ENCODE measurements around the gene ZP1. TPM values are rescaled to one million over a fixed set of nuclear protein-coding genes. Genes with fewer than 3 reads are reported as not detected.

Gene ZP1
- polyA plus RNA-seq, 6 donors from 2014 or later, result not detected

DNA sequence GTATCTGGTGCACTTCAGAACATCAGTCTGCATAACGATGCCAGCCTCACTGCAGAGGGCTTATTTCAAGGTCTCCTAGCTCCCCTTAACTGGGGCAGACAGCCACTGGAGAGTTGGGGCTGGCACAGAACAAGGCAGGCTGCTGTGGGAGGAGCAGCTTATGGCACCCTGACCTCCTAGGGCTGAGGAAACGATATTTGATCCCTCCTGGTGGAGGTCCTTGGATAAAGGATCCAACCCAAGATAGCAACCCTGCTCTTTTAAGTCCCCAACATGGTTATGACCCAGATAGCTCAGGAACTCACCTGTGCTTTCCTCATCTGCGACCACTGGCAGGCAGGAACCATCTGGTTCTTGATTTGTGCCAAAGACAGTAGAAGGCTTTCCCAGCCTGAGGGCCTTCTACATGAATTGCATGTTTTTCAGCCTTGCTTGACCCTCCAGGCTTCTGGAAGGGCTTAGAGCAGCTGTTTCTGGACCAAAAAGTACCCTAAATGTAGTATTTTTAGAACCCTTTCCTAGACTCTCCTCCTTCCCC, 49.4 kb downstream of the ZP1 start:
- ATAC-seq (ENCODE audit: low read depth in 2 of 2) (no peak), DNase-seq (no peak)
- no peaks in the 10 kb centered on the region for H3K27me3 Mint-ChIP-seq
- H3K4me3 Mint-ChIP-seq, result peak overlapping the region in 5 of 8 donors; percentile 12 to 97 (median 71)
- no peaks in the 10 kb centered on the region for H3K9me3 Mint-ChIP-seq
- H3K4me1 Mint-ChIP-seq, result peaks cover 49 to 73% (median 59%) of the 10 kb centered on the region in 3 donors
- peaks cover 22 to 23% of the 10 kb centered on the region in 2 donors for H3K36me3 Mint-ChIP-seq
- H3K27ac Mint-ChIP-seq, result peak overlapping the region in 3 of 6 donors; percentile 28 to 97 (median 54)

DNA sequence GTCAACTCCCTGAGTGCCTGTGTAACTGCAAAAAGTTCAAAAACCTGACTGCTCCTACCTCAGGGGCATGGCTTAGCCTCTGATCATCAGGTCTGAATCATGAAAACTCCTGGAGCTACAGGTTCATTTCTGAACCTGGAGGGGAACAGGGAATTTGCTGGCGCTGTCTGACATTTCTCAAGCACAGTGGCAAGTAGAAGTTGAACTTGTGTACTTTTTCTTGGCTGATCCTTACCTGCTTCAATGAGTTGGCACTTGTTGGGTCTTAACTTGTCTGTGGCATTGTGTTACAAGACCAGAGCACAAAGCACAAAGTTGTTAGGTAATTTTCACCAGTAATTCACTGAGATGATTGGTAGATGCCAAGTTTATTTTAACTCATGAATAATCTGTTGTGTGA, 49.9 kb downstream of the ZP1 start:
- peaks cover under 1 to 3% (median 1%) of the 10 kb centered on the region in 3 donors for H3K27me3 Mint-ChIP-seq
- peaks cover 46 to 67% (median 61%) of the 10 kb centered on the region in 3 donors for H3K4me1 Mint-ChIP-seq
- DNase-seq (no peak), ATAC-seq (ENCODE audit: low read depth in 2 of 2) (no peak)
- peaks cover 25 to 27% of the 10 kb centered on the region in 2 donors for H3K36me3 Mint-ChIP-seq
- peak overlapping the region in 4 of 6 donors; percentile 11 to 81 (median 46) for H3K27ac Mint-ChIP-seq
- H3K9me3 Mint-ChIP-seq, result no peaks in the 10 kb centered on the region
- peak overlapping the region in 4 of 8 donors; percentile 12 to 97 (median 50) for H3K4me3 Mint-ChIP-seq

DNA sequence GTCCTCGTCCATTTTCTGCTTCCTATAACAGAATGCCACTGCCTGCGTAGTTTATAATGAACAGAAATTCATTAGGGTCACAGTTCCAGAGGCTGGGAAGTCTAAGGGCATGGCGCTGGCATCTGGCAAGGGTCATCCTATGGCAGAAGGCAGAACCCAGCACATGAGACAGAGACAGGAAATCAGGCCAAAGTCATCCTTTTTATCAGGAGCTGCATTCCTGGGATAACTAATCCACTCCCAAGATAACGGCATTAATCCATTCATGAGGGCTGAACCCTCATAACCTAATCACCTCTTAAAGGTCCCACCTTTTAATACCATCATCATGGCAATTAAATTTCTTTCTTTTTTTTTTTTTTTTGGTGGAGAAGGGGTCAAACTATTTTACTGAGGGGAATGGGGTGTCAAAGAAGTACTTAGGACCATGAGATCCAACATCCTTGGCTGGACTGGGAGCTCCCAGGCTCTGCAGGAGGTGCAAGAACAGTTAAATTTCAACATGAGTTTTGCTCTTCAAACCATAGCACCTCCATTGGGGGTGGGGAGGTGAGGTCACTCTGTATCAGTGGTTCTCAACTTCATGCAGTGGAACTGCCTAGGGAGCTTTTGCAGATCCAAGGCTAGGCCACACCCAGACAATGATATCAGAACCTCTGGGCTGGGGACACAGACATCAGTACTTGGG, 51.1 kb downstream of the ZP1 start:
- no peak for DNase-seq
- peaks cover 0 to 2% (median 0%) of the 10 kb centered on the region in 7 donors for H3K9me3 Mint-ChIP-seq
- no peak for ATAC-seq (ENCODE audit: low read depth in 2 of 2)
- peak overlapping the region in 2 of 6 donors; percentile 16 to 65 for H3K27ac Mint-ChIP-seq
- H3K27me3 Mint-ChIP-seq, result peaks cover 4 to 9% (median 8%) of the 10 kb centered on the region in 3 donors
- H3K36me3 Mint-ChIP-seq, result peaks cover 32 to 33% of the 10 kb centered on the region in 2 donors
- H3K4me3 Mint-ChIP-seq, result peak overlapping the region in 2 of 8 donors; percentile 30 to 55
- H3K4me1 Mint-ChIP-seq, result peaks cover 52 to 62% (median 62%) of the 10 kb centered on the region in 3 donors

DNA sequence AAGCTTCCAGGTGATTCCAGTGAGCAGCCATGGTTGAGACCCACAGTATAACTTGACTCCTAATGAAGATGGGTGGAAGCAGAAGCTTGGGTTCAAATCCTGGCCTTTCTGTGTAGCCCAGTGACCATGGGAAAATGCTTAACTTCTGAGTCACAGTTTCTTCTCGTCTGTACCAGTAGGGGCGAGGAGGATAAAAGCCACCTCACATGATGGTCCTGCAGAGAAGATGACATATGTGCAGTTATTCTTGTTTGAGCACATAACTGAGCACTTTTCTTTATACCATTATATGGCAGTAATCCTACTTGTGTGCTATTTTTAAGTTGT, 51.6 kb downstream of the ZP1 start:
- ATAC-seq (ENCODE audit: low read depth in 2 of 2), result no peak
- Mint-ChIP-seq H3K4me3 (peak overlapping the region in 3 of 8 donors; percentile 42 to 86 (median 43)), H3K9me3 (peaks cover 0 to 2% (median 0%) of the 10 kb centered on the region in 7 donors), H3K27me3 (peaks cover 4 to 12% (median 8%) of the 10 kb centered on the region in 3 donors), H3K27ac (peak overlapping the region in 1 of 6 donors; percentile 65), H3K4me1 (peaks cover 49 to 62% (median 59%) of the 10 kb centered on the region in 3 donors), H3K36me3 (peaks cover 33% of the 10 kb centered on the region in 2 donors)
- no peak for DNase-seq

GRCh38 chr11:60919320-60919719, 52.0 kb downstream of the ZP1 start:
- DNase-seq (peak; percentile 33), ATAC-seq (ENCODE audit: low read depth in 2 of 2) (peak in 1 of 2 donors; percentile 16)
- H3K4me1 Mint-ChIP-seq, result peaks cover 49 to 65% (median 59%) of the 10 kb centered on the region in 3 donors
- H3K36me3 Mint-ChIP-seq, result peaks cover 33% of the 10 kb centered on the region in 2 donors
- H3K27ac Mint-ChIP-seq, result peak overlapping the region in 3 of 6 donors; percentile 39 to 70 (median 65)
- H3K9me3 Mint-ChIP-seq, result peaks cover 0 to 2% (median 0%) of the 10 kb centered on the region in 7 donors
- H3K27me3 Mint-ChIP-seq, result peaks cover 4 to 12% (median 8%) of the 10 kb centered on the region in 3 donors
- peak overlapping the region in 7 of 8 donors; percentile 37 to 86 (median 52) for H3K4me3 Mint-ChIP-seq

DNA sequence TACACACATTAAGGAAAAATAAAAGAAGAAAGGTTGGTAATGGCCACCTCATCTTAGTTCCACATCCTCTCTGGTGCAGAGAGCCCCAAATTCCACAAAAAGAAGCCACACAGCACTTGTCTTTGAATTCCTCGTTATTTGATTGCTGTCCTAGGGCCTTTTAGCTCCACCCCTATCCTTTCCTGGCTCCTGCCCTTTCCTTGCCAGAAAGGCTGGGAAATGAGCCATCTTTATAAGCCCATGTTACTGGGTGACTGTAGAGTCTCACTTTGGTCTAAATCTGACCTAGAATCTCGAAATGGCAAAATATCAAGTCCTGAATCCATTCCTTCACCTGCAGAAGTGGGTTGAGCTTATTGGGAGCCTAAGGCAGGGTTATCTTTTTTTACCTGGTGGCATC, 52.6 kb downstream of the ZP1 start:
- Mint-ChIP-seq H3K27ac (peak overlapping the region in 2 of 6 donors; percentile 20 to 83), H3K4me1 (peaks cover 50 to 62% (median 58%) of the 10 kb centered on the region in 3 donors), H3K4me3 (peak overlapping the region in 5 of 8 donors; percentile 42 to 86 (median 52)), H3K36me3 (peaks cover 33% of the 10 kb centered on the region in 2 donors), H3K9me3 (peaks cover 0 to 2% (median 0%) of the 10 kb centered on the region in 7 donors), H3K27me3 (peaks cover 4 to 13% (median 9%) of the 10 kb centered on the region in 3 donors)
- no peak for DNase-seq
- no peak for ATAC-seq (ENCODE audit: low read depth in 2 of 2)

GRCh38 chr11:60921259-60921658, 53.9 kb downstream of the ZP1 start:
- DNase-seq (no peak), ATAC-seq (ENCODE audit: low read depth in 2 of 2) (no peak)
- Mint-ChIP-seq H3K27ac (no peak overlapping the region), H3K9me3 (peaks cover 0 to 2% (median 0%) of the 10 kb centered on the region in 7 donors), H3K27me3 (peaks cover 7 to 25% (median 17%) of the 10 kb centered on the region in 3 donors), H3K4me3 (peak overlapping the region in 1 of 8 donors; percentile 44), H3K36me3 (peaks cover 33% of the 10 kb centered on the region in 2 donors), H3K4me1 (peaks cover 45 to 57% (median 51%) of the 10 kb centered on the region in 3 donors)

DNA sequence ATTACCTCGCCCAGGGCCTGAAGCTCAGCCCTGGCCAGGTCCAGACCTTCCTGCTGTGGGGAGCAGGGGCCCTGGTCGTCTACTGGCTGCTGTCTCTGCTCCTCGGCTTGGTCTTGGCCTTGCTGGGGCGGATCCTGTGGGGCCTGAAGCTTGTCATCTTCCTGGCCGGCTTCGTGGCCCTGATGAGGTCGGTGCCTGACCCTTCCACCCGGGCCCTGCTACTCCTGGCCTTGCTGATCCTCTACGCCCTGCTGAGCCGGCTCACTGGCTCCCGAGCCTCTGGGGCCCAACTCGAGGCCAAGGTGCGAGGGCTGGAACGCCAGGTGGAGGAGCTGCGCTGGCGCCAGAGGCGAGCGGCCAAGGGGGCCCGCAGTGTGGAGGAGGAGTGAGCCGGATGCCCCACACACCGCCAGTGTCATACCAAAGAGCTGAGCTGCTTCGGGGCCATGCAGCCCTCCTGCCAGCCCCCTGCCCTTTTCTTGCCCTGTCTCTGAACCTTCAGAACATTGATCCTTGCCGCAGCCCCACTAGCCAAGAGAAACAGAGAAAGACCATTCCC, 54.5 kb downstream of the ZP1 start:
- DNase-seq, result no peak
- no peak overlapping the region for H3K27ac Mint-ChIP-seq
- H3K4me1 Mint-ChIP-seq, result peaks cover 41 to 51% (median 45%) of the 10 kb centered on the region in 3 donors
- H3K9me3 Mint-ChIP-seq, result peaks cover 0 to 2% (median 0%) of the 10 kb centered on the region in 7 donors
- peaks cover 7 to 29% (median 17%) of the 10 kb centered on the region in 3 donors for H3K27me3 Mint-ChIP-seq
- H3K4me3 Mint-ChIP-seq, result peak overlapping the region in 2 of 8 donors; percentile 36 to 37
- peaks cover 33% of the 10 kb centered on the region in 2 donors for H3K36me3 Mint-ChIP-seq
- ATAC-seq (ENCODE audit: low read depth in 2 of 2), result no peak

GRCh38 chr11:60922906-60923305, 55.6 kb downstream of the ZP1 start:
- Mint-ChIP-seq H3K36me3 (peaks cover 33% of the 10 kb centered on the region in 2 donors), H3K27ac (no peak overlapping the region), H3K4me1 (peaks cover 36 to 46% (median 41%) of the 10 kb centered on the region in 3 donors), H3K27me3 (peaks cover 7 to 29% (median 17%) of the 10 kb centered on the region in 3 donors), H3K9me3 (peaks cover 0 to 2% (median 0%) of the 10 kb centered on the region in 7 donors), H3K4me3 (peak overlapping the region in 2 of 8 donors; percentile 61 to 70)
- DNase-seq (no peak), ATAC-seq (ENCODE audit: low read depth in 2 of 2) (no peak)

- DNase-seq (no peak), ATAC-seq (ENCODE audit: low read depth in 2 of 2) (no peak)
- H3K27ac Mint-ChIP-seq, result no peak overlapping the region
- H3K9me3 Mint-ChIP-seq, result peaks cover 0 to 2% (median 0%) of the 10 kb centered on the region in 7 donors
- H3K36me3 Mint-ChIP-seq, result peaks cover 33% of the 10 kb centered on the region in 2 donors
- peaks cover 36 to 44% (median 37%) of the 10 kb centered on the region in 3 donors for H3K4me1 Mint-ChIP-seq
- peak overlapping the region; percentile 47 to 75 (median 68) for H3K4me3 Mint-ChIP-seq
- peaks cover 7 to 29% (median 17%) of the 10 kb centered on the region in 3 donors for H3K27me3 Mint-ChIP-seq
Observed at GRCh38 chr11:60923326-60923725, 56.0 kb downstream of the ZP1 start.

DNA sequence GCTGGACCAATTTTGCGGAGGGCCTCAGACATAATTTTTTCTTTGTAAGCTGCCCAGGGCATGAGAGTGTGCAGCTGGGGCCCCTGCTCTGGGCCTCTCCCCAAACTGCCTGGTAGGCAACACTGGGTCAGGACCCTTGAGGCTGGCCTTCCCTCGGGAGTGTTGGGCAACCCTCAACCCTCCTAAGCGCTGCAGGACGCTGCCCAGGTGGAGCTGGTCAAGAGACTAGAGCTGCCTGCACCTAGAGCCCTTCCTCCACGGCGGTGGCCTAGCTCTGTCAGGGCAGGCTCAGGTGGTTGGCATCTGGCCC, 56.4 kb downstream of the ZP1 start:
- Mint-ChIP-seq H3K27me3 (peaks cover 7 to 29% (median 17%) of the 10 kb centered on the region in 3 donors), H3K9me3 (peaks cover 0 to 2% (median 0%) of the 10 kb centered on the region in 7 donors), H3K36me3 (peaks cover 33% of the 10 kb centered on the region in 2 donors), H3K4me3 (peak overlapping the region; percentile 5 to 74 (median 64)), H3K27ac (no peak overlapping the region), H3K4me1 (peaks cover 32 to 39% (median 36%) of the 10 kb centered on the region in 3 donors)
- no peak for DNase-seq
- no peak for ATAC-seq (ENCODE audit: low read depth in 2 of 2)

DNA sequence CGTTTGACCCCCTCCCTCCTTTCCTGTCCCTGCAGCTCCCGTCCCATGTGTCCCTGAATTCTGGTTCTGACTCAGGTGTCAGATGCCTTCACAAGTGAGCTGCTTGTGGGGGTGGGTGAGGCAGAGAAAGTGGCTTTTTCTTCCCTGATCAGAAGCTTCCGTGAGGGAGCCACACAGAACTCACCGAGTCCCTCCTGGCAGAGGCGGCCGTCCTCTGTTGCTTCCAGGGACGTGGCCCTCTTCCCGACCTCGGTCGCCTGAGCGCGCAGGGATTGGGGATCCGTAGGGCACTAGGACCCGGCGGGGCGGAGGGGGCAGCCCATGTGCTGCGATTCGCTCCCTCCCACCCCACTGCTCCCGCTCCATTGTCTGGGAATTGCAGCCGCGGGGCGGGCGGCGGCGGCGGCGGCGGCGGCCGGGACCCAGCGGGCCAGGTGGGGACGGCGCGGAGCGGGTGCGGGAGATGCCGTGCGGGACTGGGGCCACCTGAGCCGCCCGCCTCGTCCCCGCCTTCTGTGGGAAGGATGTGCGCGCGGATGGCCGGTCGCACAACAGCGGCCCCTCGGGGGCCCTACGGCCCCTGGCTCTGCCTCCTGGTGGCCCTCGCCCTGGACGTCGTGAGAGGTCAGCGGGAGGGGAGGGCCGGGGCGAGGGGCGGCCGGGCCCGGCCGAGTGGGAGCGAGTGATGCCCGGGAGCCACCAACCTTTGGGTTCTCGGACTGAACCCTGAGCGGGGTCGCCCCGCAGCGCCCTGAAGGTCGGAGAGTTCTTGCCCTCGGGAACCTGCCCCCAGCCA, 57.0 kb downstream of the ZP1 start, which contains the start of gene TMEM132A:
TMEM132A (plus strand) TSS at position 351 of the 796 bp plus-strand sequence; CDS start at position 525, 174 bp downstream.
- H3K9me3 Mint-ChIP-seq, result peaks cover 0 to 2% (median 0%) of the 10 kb centered on the region in 7 donors
- peaks cover 27 to 37% (median 34%) of the 10 kb centered on the region in 3 donors for H3K4me1 Mint-ChIP-seq
- DNase-seq (no peak), ATAC-seq (ENCODE audit: low read depth in 2 of 2) (peak; percentile 45 to 55)
- peaks cover 7 to 29% (median 17%) of the 10 kb centered on the region in 3 donors for H3K27me3 Mint-ChIP-seq
- H3K4me3 Mint-ChIP-seq, result peak within 1 kb of the TSS; percentile 67 to 86 (median 76)
- peak within 1 kb of the TSS in 4 of 6 donors; percentile 29 to 83 (median 72) for H3K27ac Mint-ChIP-seq
- peaks cover 31% of the 10 kb centered on the region in 2 donors for H3K36me3 Mint-ChIP-seq
